ENCODE data around the gene NOP56.

NOP56 gene

GRCh38 chr20:2703716-2704475 lies 51.5 kb downstream of the NOP56 start:
- WGBS, 2 experiments (ENCODE audit: insufficient coverage in 2 of 2) = 87 to 90% methylated on average over 6 to 7 of the region's 8 CpGs
- Histone ChIP-seq H3K4me1 (ENCODE audit: control insufficient read depth, insufficient read depth, low read length, poor library complexity, severe bottlenecking) (peaks cover 4% of the 10 kb centered on the region), H3K36me3 (ENCODE audit: control insufficient read depth, insufficient read depth, low read length) (no peaks in the 10 kb centered on the region), H3K4me3 (ENCODE audit: extremely low read depth, insufficient read depth, low read length, poor library complexity, severe bottlenecking) (no peak overlapping the region), H3K27ac (ENCODE audit: low read depth, low read length, severe bottlenecking) (no peak overlapping the region), H3K9me3 (ENCODE audit: control insufficient read depth, low read length) (no peaks in the 10 kb centered on the region)

DNA sequence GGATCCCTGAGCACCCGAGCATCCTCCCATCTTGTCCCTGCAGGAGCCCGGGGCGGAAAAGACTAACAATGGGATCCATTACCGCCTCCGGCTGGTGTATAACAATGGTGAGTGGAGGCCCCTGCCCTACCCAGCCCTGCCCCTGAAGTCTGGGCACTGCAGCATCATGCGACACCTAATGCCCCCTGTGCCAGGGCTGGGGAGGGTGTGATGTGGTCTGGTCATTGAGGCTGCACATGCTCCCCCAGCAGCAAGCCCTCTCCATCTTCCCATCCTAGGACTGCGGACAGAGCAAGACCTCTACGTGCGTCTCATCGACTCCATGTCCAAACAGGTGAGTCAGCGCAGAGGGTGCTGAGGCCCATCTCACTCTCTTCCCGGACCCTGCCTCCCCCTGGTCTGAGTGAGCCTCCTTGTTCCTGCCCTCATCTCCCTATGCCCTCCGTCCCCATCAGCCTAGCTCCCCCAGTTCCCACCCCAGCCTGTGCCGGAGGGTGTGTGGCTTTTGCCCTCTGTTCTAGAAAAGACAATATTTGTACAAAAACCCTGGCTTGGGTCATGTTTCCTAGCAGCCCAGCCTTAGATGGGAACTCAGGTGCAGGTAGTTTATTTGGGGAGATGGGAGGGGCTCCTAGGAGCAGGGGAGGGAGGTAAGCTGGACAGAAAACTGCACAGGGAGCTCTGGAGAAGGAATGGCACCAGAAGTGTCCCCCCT lies 53.7 kb downstream of the NOP56 start:
- Histone ChIP-seq H3K4me1 (ENCODE audit: control insufficient read depth, insufficient read depth, low read length, poor library complexity, severe bottlenecking) (peaks cover 4% of the 10 kb centered on the region), H3K27ac (ENCODE audit: low read depth, low read length, severe bottlenecking) (no peak overlapping the region), H3K4me3 (ENCODE audit: extremely low read depth, insufficient read depth, low read length, poor library complexity, severe bottlenecking) (no peak overlapping the region), H3K9me3 (ENCODE audit: control insufficient read depth, low read length) (no peaks in the 10 kb centered on the region), H3K36me3 (ENCODE audit: control insufficient read depth, insufficient read depth, low read length) (no peaks in the 10 kb centered on the region)
- WGBS, 2 experiments (ENCODE audit: insufficient coverage in 2 of 2) = 80 to 86% methylated on average over 11 of the region's 14 CpGs

- WGBS, 2 experiments (ENCODE audit: insufficient coverage in 2 of 2) = 81 to 83% methylated on average over 4 to 6 of the region's 6 CpGs
- Histone ChIP-seq H3K27ac (ENCODE audit: low read depth, low read length, severe bottlenecking) (no peak overlapping the region), H3K9me3 (ENCODE audit: control insufficient read depth, low read length) (no peaks in the 10 kb centered on the region), H3K4me1 (ENCODE audit: control insufficient read depth, insufficient read depth, low read length, poor library complexity, severe bottlenecking) (no peaks in the 10 kb centered on the region), H3K36me3 (ENCODE audit: control insufficient read depth, insufficient read depth, low read length) (no peaks in the 10 kb centered on the region), H3K4me3 (ENCODE audit: extremely low read depth, insufficient read depth, low read length, poor library complexity, severe bottlenecking) (no peak overlapping the region)
These were observed 54.4 kb downstream of the NOP56 start for GRCh38 chr20:2706688-2707352.

DNA sequence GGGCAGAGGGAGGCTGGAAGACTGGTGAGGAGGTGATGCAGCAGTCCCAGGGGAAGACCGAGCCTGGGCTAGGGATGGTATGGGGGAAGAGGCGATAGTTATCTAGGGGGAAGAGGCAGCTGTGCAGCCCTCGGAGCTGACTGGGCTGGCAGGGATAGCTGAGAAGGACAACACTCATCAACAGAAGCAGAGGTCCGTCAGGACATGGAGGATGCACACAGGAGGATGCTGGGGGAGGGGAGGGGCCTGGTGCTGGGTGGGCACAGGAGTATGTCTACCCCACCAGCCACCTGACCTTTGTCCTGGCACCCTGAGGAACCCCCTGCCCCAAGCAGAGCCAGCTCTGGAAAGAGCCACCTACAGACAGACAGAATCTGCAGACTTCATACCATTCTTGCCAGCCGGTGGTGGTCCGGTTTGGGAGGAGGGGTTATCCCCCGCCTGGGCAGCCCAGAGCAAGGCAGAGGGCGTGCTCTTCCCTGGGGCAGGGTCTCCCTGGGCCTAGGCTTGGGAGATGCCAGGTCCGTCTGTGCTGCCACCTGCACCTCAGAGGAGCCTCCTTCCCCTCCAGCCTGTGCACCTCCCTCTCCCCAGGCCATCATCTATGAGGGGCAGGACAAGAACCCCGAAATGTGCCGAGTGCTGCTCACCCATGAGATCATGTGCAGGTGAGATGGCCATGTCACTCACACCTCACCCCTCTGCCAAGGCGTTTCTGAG lies 55.1 kb downstream of the NOP56 start:
- 91 to 96% methylated on average over 5 to 9 of the region's 12 CpGs for WGBS, 2 experiments (ENCODE audit: insufficient coverage in 2 of 2)
- H3K4me3 ChIP-seq (ENCODE audit: extremely low read depth, insufficient read depth, low read length, poor library complexity, severe bottlenecking) = no peak overlapping the region
- H3K36me3 ChIP-seq (ENCODE audit: control insufficient read depth, insufficient read depth, low read length) = no peaks in the 10 kb centered on the region
- no peak overlapping the region for H3K27ac ChIP-seq (ENCODE audit: low read depth, low read length, severe bottlenecking)
- H3K9me3 ChIP-seq (ENCODE audit: control insufficient read depth, low read length) = no peaks in the 10 kb centered on the region
- H3K4me1 ChIP-seq (ENCODE audit: control insufficient read depth, insufficient read depth, low read length, poor library complexity, severe bottlenecking) = no peaks in the 10 kb centered on the region
